Measurements from ENCODE around the gene TMC3. TPM values are rescaled to one million over a fixed set of nuclear protein-coding genes. Genes with fewer than 3 reads are reported as not detected.
A peak's percentile ranks its signal among the peaks of the same experiment; 100 is the strongest.

The TMC3 gene
- total RNA-seq, 1 donor from 2014 or later = not detected

DNA sequence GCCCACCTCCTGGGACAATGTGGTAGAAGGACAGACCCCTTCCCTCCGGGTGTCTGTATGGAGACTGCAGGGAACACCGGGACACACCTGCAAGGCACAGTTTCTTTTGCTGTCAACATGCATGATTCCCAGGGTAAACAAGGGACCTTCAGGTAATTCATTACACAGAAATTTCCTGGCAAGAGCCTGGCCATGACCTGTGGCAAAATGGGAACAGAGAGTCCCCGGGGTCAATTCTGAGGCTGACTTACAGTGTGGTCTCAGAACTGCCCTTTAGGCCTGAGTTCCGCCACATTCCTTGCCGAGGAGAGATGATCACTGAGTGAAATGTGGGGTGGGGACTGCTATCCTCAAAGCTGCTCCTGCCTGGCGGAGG is 56.4 kb downstream of the TMC3 start:
- peaks cover 18% of the 10 kb centered on the region for H3K4me1 Mint-ChIP-seq (ENCODE audit: low read depth)
- H3K36me3 Mint-ChIP-seq (ENCODE audit: low read depth) = peaks cover 21% of the 10 kb centered on the region
- no peaks in the 10 kb centered on the region for H3K27me3 Mint-ChIP-seq (ENCODE audit: low read depth)
- no peak for DNase-seq (ENCODE audit: low spot score)
- H3K9me3 Mint-ChIP-seq (ENCODE audit: low read depth) = no peaks in the 10 kb centered on the region
- TF ChIP-seq, protein P1, sequence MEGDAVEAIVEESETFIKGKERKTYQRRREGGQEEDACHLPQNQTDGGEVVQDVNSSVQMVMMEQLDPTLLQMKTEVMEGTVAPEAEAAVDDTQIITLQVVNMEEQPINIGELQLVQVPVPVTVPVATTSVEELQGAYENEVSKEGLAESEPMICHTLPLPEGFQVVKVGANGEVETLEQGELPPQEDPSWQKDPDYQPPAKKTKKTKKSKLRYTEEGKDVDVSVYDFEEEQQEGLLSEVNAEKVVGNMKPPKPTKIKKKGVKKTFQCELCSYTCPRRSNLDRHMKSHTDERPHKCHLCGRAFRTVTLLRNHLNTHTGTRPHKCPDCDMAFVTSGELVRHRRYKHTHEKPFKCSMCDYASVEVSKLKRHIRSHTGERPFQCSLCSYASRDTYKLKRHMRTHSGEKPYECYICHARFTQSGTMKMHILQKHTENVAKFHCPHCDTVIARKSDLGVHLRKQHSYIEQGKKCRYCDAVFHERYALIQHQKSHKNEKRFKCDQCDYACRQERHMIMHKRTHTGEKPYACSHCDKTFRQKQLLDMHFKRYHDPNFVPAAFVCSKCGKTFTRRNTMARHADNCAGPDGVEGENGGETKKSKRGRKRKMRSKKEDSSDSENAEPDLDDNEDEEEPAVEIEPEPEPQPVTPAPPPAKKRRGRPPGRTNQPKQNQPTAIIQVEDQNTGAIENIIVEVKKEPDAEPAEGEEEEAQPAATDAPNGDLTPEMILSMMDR (IDR thresholded peaks at IDR 0.05) = no peak
- no peak overlapping the region for H3K4me3 Mint-ChIP-seq (ENCODE audit: unreplicated experiment)
- H3K27ac Mint-ChIP-seq (ENCODE audit: unreplicated experiment) = no peak overlapping the region

DNA sequence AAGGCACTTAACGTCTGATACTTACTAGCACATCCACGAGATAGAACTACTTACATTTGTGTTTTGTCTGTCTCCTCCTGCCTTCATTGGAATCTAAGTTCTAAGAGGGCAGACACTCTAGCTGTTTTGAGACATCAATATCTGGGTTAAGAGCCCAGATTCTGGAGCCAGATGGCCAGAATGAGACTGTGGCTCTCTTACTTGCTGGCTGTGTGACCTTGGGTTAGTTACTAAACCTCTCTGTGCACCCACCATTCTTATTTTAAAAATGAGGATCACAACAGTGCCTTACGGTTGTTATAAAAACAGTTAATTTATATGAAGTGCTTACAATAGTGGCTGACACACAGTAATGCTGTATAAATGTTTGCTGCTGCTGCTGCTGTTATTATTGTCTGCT is 57.7 kb downstream of the TMC3 start:
- Mint-ChIP-seq H3K36me3 (ENCODE audit: low read depth) (peaks cover 26% of the 10 kb centered on the region), H3K9me3 (ENCODE audit: low read depth) (no peaks in the 10 kb centered on the region), H3K27ac (ENCODE audit: unreplicated experiment) (no peak overlapping the region), H3K27me3 (ENCODE audit: low read depth) (no peaks in the 10 kb centered on the region), H3K4me3 (ENCODE audit: unreplicated experiment) (no peak overlapping the region), H3K4me1 (ENCODE audit: low read depth) (peaks cover 21% of the 10 kb centered on the region)
- TF ChIP-seq, protein P1 (IDR thresholded peaks at IDR 0.05) = no peak
- DNase-seq (ENCODE audit: low spot score) = no peak

DNA sequence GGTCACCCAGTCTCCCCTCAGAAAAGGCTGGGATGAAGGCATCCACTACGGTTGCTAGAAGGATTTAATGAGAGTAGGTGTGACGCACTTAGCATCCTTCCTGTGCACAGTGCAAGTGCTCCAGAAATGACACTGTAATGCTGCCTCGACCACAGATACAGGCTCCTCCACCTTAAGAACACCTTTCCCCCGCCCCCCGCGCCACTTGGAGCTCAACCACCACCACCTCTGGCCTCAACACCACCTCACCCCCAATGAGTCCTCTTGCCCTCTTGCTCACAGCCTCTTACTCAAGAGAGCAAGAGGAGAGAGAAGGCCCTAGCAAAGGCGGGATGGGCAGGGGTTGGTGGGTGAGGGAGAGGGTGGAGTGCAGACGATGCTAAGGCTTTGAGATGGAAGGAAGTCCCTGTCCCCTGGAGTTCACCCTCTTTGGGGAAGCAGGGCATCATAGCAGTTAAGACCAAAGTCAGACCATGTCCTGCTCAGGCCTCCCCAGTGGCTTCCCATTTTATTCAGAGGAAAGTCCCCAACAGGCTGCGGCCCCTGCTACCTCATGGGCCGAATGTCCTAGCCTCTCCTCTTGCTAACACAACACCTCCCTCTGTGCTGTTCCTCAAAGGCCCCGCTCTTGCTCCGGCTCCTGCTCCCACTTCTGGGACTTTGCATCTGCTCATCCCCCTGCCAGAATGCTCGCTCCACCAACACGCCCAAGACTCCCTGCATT is 58.4 kb downstream of the TMC3 start:
- no peak overlapping the region for H3K4me3 Mint-ChIP-seq (ENCODE audit: unreplicated experiment)
- DNase-seq (ENCODE audit: low spot score) = no peak
- H3K9me3 Mint-ChIP-seq (ENCODE audit: low read depth) = no peaks in the 10 kb centered on the region
- TF ChIP-seq, protein P1 (IDR thresholded peaks at IDR 0.05) = no peak
- H3K27ac Mint-ChIP-seq (ENCODE audit: unreplicated experiment) = no peak overlapping the region
- H3K4me1 Mint-ChIP-seq (ENCODE audit: low read depth) = peaks cover 21% of the 10 kb centered on the region
- no peaks in the 10 kb centered on the region for H3K27me3 Mint-ChIP-seq (ENCODE audit: low read depth)
- H3K36me3 Mint-ChIP-seq (ENCODE audit: low read depth) = peaks cover 27% of the 10 kb centered on the region

DNA sequence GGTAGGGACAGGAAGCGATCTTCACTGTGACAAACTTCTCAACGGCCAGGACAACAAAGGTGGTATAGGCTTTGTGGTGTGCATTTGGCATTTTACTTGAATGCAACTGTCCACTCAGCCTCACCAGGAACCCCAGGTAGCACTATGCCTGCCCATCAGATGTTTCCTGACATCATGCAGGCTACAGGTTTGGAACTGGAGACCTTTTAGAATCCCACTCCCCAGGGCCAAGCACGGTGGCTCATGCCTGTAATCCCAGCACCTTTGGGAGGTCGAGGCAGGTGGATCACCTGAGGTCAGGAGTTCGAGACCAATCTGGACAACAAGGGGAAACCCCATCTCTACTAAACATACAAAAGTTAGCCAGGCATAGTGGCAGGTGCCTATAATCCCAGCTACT is 59.6 kb downstream of the TMC3 start:
- Mint-ChIP-seq H3K27me3 (ENCODE audit: low read depth) (no peaks in the 10 kb centered on the region), H3K4me3 (ENCODE audit: unreplicated experiment) (no peak overlapping the region), H3K9me3 (ENCODE audit: low read depth) (no peaks in the 10 kb centered on the region), H3K27ac (ENCODE audit: unreplicated experiment) (peak overlapping the region; percentile 36), H3K4me1 (ENCODE audit: low read depth) (peaks cover 21% of the 10 kb centered on the region), H3K36me3 (ENCODE audit: low read depth) (peaks cover 25% of the 10 kb centered on the region)
- DNase-seq (ENCODE audit: low spot score) = no peak
- TF ChIP-seq, protein P1 (IDR thresholded peaks at IDR 0.05) = no peak

DNA sequence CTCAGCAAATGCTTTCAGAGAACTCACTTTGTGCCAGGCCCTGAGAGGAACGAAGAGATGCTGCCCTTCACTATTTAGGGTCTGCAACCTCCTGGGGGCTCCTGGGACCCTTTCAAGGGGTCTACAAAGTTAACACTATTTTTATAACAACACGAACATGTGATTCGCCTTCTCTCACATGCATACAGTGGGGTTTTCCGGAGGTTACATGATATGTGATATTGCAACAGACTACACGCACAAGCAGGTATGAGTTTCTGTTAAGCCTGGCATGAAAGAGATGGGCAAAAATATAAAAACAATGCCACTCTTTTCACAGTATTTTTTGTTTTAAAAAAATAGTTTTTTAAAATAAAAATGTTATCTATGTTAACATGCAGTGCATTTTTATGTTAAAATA is 60.3 kb downstream of the TMC3 start:
- no peaks in the 10 kb centered on the region for H3K27me3 Mint-ChIP-seq (ENCODE audit: low read depth)
- peak overlapping the region; percentile 89 for H3K27ac Mint-ChIP-seq (ENCODE audit: unreplicated experiment)
- TF ChIP-seq, protein P1 (IDR thresholded peaks at IDR 0.05) = no peak
- H3K4me1 Mint-ChIP-seq (ENCODE audit: low read depth) = peaks cover 21% of the 10 kb centered on the region
- no peak overlapping the region for H3K4me3 Mint-ChIP-seq (ENCODE audit: unreplicated experiment)
- no peaks in the 10 kb centered on the region for H3K9me3 Mint-ChIP-seq (ENCODE audit: low read depth)
- peaks cover 20% of the 10 kb centered on the region for H3K36me3 Mint-ChIP-seq (ENCODE audit: low read depth)
- DNase-seq (ENCODE audit: low spot score) = no peak
